Astrocyte (in vitro differentiated cells and primary cell): ENCODE measurements around the gene CRYBA4. TPM values are rescaled to one million over a fixed set of nuclear protein-coding genes. Genes with fewer than 3 reads are reported as not detected.

Source experiments
- DNase-seq: peaks from one replicate; pipeline ENCODE4 v3.0.0-alpha.2; 2010; ENCODE audit warnings: low read depth
- FAIRE-seq: peaks from 2 replicates; lab custom pipeline; 2011; peaks lifted over from hg19 to GRCh38; lab: Jason Lieb, UNC
- H2AFZ ChIP-seq: 2 replicates; pipeline ENCODE4 v1.6.0; 2012; ENCODE audit warnings: low read depth, low read length, inconsistent platforms
- H3K27ac ChIP-seq: 2 replicates; pipeline ENCODE4 v1.5.1; 2011; ENCODE audit warnings: low read depth, low read length, inconsistent platforms
- H3K27me3 ChIP-seq: 2 replicates; pipeline ENCODE4 v1.6.0; 2011; ENCODE audit warnings: low read length, inconsistent platforms; ENCODE audit not compliant: insufficient read depth
- H3K36me3 ChIP-seq: 2 replicates; pipeline ENCODE4 v1.5.1; 2011; ENCODE audit warnings: low read length, inconsistent platforms; ENCODE audit not compliant: insufficient read depth
- H3K4me1 ChIP-seq: 2 replicates; pipeline ENCODE4 v1.5.1; 2011; ENCODE audit warnings: low read length, inconsistent platforms; ENCODE audit not compliant: insufficient read depth
- H3K4me2 ChIP-seq: 2 replicates; pipeline ENCODE4 v1.6.0; 2012; ENCODE audit warnings: low read length, inconsistent platforms
- H3K4me3 ChIP-seq: 2 replicates; pipeline ENCODE4 v1.5.1; 2011; ENCODE audit warnings: low read depth, mild to moderate bottlenecking, low read length, inconsistent platforms; ENCODE audit not compliant: insufficient read depth
- H3K79me2 ChIP-seq: 2 replicates; pipeline ENCODE4 v1.6.0; 2012; ENCODE audit warnings: mild to moderate bottlenecking, low read length, inconsistent platforms; ENCODE audit not compliant: insufficient read depth
- H3K9ac ChIP-seq: 2 replicates; pipeline ENCODE4 v1.6.0; 2012; ENCODE audit warnings: mild to moderate bottlenecking, low read length, inconsistent platforms
- H3K9me3 ChIP-seq: 2 replicates; pipeline ENCODE4 v1.5.1; 2012; ENCODE audit warnings: low read depth, mild to moderate bottlenecking, low read length, inconsistent platforms; ENCODE audit not compliant: insufficient read depth
- H4K20me1 ChIP-seq: 2 replicates; pipeline ENCODE4 v1.6.0; 2012; ENCODE audit warnings: low read length, inconsistent platforms; ENCODE audit not compliant: insufficient read depth
- H3K27ac Mint-ChIP-seq: one replicate; pipeline ENCODE4 v1.8.0; 2021; ENCODE audit warnings: mild to moderate bottlenecking, mixed read lengths; ENCODE audit not compliant: unreplicated experiment
- H3K27me3 Mint-ChIP-seq: one replicate; pipeline ENCODE4 v1.8.0; 2021; ENCODE audit warnings: low read depth, mixed read lengths; ENCODE audit not compliant: unreplicated experiment
- H3K36me3 Mint-ChIP-seq: one replicate; pipeline ENCODE4 v1.8.0; 2021; ENCODE audit warnings: low read depth, mixed read lengths; ENCODE audit not compliant: unreplicated experiment
- H3K4me1 Mint-ChIP-seq: one replicate; pipeline ENCODE4 v1.8.0; 2021; ENCODE audit warnings: low read depth, mixed read lengths; ENCODE audit not compliant: unreplicated experiment
- H3K4me3 Mint-ChIP-seq: one replicate; pipeline ENCODE4 v1.8.0; 2021; ENCODE audit warnings: mild to moderate bottlenecking, moderate library complexity, mixed read lengths; ENCODE audit not compliant: unreplicated experiment
- H3K9me3 Mint-ChIP-seq: one replicate; pipeline ENCODE4 v1.8.0; 2021; ENCODE audit warnings: mild to moderate bottlenecking, mixed read lengths; ENCODE audit not compliant: unreplicated experiment
- CTCF ChIP-seq: IDR thresholded peaks from 2 replicates; pipeline ENCODE4 v1.5.1; 2011; ENCODE audit warnings: low read depth, mild to moderate bottlenecking, inconsistent platforms, low read length, moderate library complexity; ENCODE audit not compliant: insufficient read depth
- EZH2 ChIP-seq: IDR thresholded peaks from 2 replicates; pipeline ENCODE4 v1.6.1; 2012; ENCODE audit warnings: mild to moderate bottlenecking, low read length, inconsistent platforms; ENCODE audit not compliant: insufficient read depth
- total RNA-seq: library from RNA; stranded (reverse); gene quantifications from 2 replicates; pipeline ENCODE4 v1.2.1, GENCODE V29; 2021

CRYBA4 gene
- total RNA-seq, 1 donor from 2014 or later: 1.1 TPM

- Histone ChIP-seq H3K4me2 (no peak overlapping the region), H3K9me3 (no peaks in the 10 kb centered on the region), H3K4me3 (no peak overlapping the region), H3K79me2 (no peaks in the 10 kb centered on the region), H2AFZ (no peak overlapping the region), H3K27me3 (peaks cover 2% of the 10 kb centered on the region), H3K4me1 (no peaks in the 10 kb centered on the region), H3K9ac (no peak overlapping the region), H4K20me1 (no peaks in the 10 kb centered on the region), H3K36me3 (no peaks in the 10 kb centered on the region), H3K27ac (no peak overlapping the region)
- Mint-ChIP-seq H3K27ac (no peak overlapping the region), H3K27me3 (no peaks in the 10 kb centered on the region), H3K9me3 (peaks cover 2% of the 10 kb centered on the region), H3K36me3 (peaks cover 2% of the 10 kb centered on the region), H3K4me3 (no peak overlapping the region), H3K4me1 (peaks cover 5% of the 10 kb centered on the region)
- no peak for TF ChIP-seq EZH2
- TF ChIP-seq CTCF: no peak
- FAIRE-seq: no peak
- no peak for DNase-seq
These were observed 14.5 kb downstream of the CRYBA4 start for GRCh38 chr22:26636296-26636695.

- Mint-ChIP-seq H3K27me3 (no peaks in the 10 kb centered on the region), H3K4me1 (peaks cover 41% of the 10 kb centered on the region), H3K9me3 (no peaks in the 10 kb centered on the region), H3K4me3 (peak overlapping the region; percentile 11), H3K36me3 (no peaks in the 10 kb centered on the region), H3K27ac (peak overlapping the region; percentile 60)
- Histone ChIP-seq H3K27me3 (no peaks in the 10 kb centered on the region), H3K27ac (no peak overlapping the region), H3K4me1 (peaks cover 28% of the 10 kb centered on the region), H3K9ac (peak overlapping the region; percentile 33), H3K9me3 (no peaks in the 10 kb centered on the region), H2AFZ (peak overlapping the region; percentile 34), H4K20me1 (no peaks in the 10 kb centered on the region), H3K79me2 (no peaks in the 10 kb centered on the region), H3K4me3 (no peak overlapping the region), H3K36me3 (no peaks in the 10 kb centered on the region), H3K4me2 (peak overlapping the region; percentile 46)
- no peak for TF ChIP-seq CTCF
- FAIRE-seq (no peak), DNase-seq (peak; percentile 36)
These were observed 21.0 kb downstream of the CRYBA4 start for GRCh38 chr22:26642465-26643417.
